ENCODE data around the gene SORBS2.

- TF ChIP-seq ZNF565 (CRISPR knock-in tag; conservative IDR thresholded peaks at IDR 0.05; ENCODE audit: low read depth): no peak
- no peak for TF ChIP-seq CSDC2 (CRISPR knock-in tag; IDR thresholded peaks at IDR 0.05)
- TF ChIP-seq ZNF70 (CRISPR knock-in tag; IDR thresholded peaks at IDR 0.05): no peak
- TF ChIP-seq, protein P1, sequence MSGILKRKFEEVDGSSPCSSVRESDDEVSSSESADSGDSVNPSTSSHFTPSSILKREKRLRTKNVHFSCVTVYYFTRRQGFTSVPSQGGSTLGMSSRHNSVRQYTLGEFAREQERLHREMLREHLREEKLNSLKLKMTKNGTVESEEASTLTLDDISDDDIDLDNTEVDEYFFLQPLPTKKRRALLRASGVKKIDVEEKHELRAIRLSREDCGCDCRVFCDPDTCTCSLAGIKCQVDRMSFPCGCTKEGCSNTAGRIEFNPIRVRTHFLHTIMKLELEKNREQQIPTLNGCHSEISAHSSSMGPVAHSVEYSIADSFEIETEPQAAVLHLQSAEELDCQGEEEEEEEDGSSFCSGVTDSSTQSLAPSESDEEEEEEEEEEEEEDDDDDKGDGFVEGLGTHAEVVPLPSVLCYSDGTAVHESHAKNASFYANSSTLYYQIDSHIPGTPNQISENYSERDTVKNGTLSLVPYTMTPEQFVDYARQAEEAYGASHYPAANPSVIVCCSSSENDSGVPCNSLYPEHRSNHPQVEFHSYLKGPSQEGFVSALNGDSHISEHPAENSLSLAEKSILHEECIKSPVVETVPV (CRISPR knock-in tag; IDR thresholded peaks at IDR 0.05): no peak
- no peak for TF ChIP-seq ARNTL (CRISPR knock-in tag; IDR thresholded peaks at IDR 0.05; ENCODE audit: borderline replicate concordance, low read depth)
- no peak for TF ChIP-seq ZFP30 (CRISPR knock-in tag; IDR thresholded peaks at IDR 0.05)
- TF ChIP-seq TOX (CRISPR knock-in tag; IDR thresholded peaks at IDR 0.05; ENCODE audit: borderline replicate concordance): no peak
- no peak for TF ChIP-seq PATZ1 (CRISPR knock-in tag; IDR thresholded peaks at IDR 0.05; ENCODE audit: borderline replicate concordance)
- no peak for TF ChIP-seq ZFP3 (CRISPR knock-in tag; IDR thresholded peaks at IDR 0.05)
- no peak for TF ChIP-seq SNAI2 (CRISPR knock-in tag; IDR thresholded peaks at IDR 0.05)
- TF ChIP-seq PPARA (CRISPR knock-in tag; IDR thresholded peaks at IDR 0.05; ENCODE audit: borderline replicate concordance): no peak
- TF ChIP-seq TSHZ2 (CRISPR knock-in tag; IDR thresholded peaks at IDR 0.05): no peak
- no peak for TF ChIP-seq RARB (CRISPR knock-in tag; IDR thresholded peaks at IDR 0.05)
- no peak for TF ChIP-seq ZNF8 (CRISPR knock-in tag; IDR thresholded peaks at IDR 0.05)
Measured at GRCh38 chr4:185719500-185719858, 92.5 kb downstream of the SORBS2 start.

Measured in SK-N-SH treated with all-trans-retinoic acid at 6 μM for 48 hours (cell line).